Liver (tissue), 3 donors: Measurements from ENCODE around the gene HOMER1.
A peak's percentile ranks its signal among the peaks of the same experiment; 100 is the strongest.

ENCODE experiments used
- EGR1 ChIP-seq, 2 donors: IDR thresholded peaks; 2 replicates each; pipeline ENCODE4 v1.6.1; 2016 to 2018; ENCODE audit warnings: antibody characterized with exemption in 2 of 2, low read depth in 2 of 2
- FOXA1 ChIP-seq: IDR thresholded peaks from 2 replicates; pipeline ENCODE4 v1.6.1; 2016; ENCODE audit warnings: antibody characterized with exemption
- GABPA ChIP-seq, 2 donors: IDR thresholded peaks in 1 of 2; conservative IDR thresholded peaks in 1 of 2; 2 replicates each; pipeline ENCODE4 v1.6.1; 2016; ENCODE audit warnings: antibody characterized with exemption in 2 of 2, mild to moderate bottlenecking in 1 of 2, moderate library complexity in 1 of 2
- JUND ChIP-seq, 2 donors: IDR thresholded peaks; 2 replicates each; pipeline ENCODE4 v1.6.1; 2016; ENCODE audit warnings: antibody characterized with exemption in 2 of 2
- NR2F2 ChIP-seq: IDR thresholded peaks from 2 replicates; pipeline ENCODE4 v1.6.1; 2016; ENCODE audit warnings: antibody characterized with exemption
- RAD21 ChIP-seq, 2 donors: IDR thresholded peaks; 2 replicates each; pipeline ENCODE4 v1.6.1; 2016; ENCODE audit warnings: antibody characterized with exemption in 2 of 2, mild to moderate bottlenecking in 2 of 2
- REST ChIP-seq: IDR thresholded peaks from 2 replicates; pipeline ENCODE4 v1.6.1; 2016; ENCODE audit warnings: antibody characterized with exemption, mild to moderate bottlenecking
- RXRA ChIP-seq, 2 donors: IDR thresholded peaks; 2 replicates each; pipeline ENCODE4 v1.6.1; 2017 to 2018; ENCODE audit warnings: antibody characterized with exemption in 2 of 2, mild to moderate bottlenecking in 1 of 2
- SP1 ChIP-seq: IDR thresholded peaks from 2 replicates; pipeline ENCODE4 v1.6.1; 2018; ENCODE audit warnings: antibody characterized with exemption, mild to moderate bottlenecking
- TAF1 ChIP-seq: conservative IDR thresholded peaks from 2 replicates; pipeline ENCODE4 v1.6.1; 2016; ENCODE audit warnings: antibody characterized with exemption, mild to moderate bottlenecking
- YY1 ChIP-seq: IDR thresholded peaks from 2 replicates; pipeline ENCODE4 v1.6.1; 2016; ENCODE audit warnings: antibody characterized with exemption, mild to moderate bottlenecking
- TF ChIP-seq, protein P1 (sequence below): fragments of 150-350 bp; IDR thresholded peaks from 2 replicates; pipeline ENCODE4 v1.5.1; 2017; ENCODE audit warnings: improper control_type of control experiment, low read depth, low read length; ENCODE audit not compliant: missing input control
- TF ChIP-seq, protein P2 (sequence below): IDR thresholded peaks from 2 replicates; pipeline ENCODE4 v1.6.1; 2016; ENCODE audit warnings: antibody characterized with exemption
- TF ChIP-seq, protein P3 (sequence below): IDR thresholded peaks from 2 replicates; pipeline ENCODE4 v1.6.1; 2016; ENCODE audit warnings: antibody characterized with exemption
- donor health status: healthy.
- donor health status: healthy.

DNA sequence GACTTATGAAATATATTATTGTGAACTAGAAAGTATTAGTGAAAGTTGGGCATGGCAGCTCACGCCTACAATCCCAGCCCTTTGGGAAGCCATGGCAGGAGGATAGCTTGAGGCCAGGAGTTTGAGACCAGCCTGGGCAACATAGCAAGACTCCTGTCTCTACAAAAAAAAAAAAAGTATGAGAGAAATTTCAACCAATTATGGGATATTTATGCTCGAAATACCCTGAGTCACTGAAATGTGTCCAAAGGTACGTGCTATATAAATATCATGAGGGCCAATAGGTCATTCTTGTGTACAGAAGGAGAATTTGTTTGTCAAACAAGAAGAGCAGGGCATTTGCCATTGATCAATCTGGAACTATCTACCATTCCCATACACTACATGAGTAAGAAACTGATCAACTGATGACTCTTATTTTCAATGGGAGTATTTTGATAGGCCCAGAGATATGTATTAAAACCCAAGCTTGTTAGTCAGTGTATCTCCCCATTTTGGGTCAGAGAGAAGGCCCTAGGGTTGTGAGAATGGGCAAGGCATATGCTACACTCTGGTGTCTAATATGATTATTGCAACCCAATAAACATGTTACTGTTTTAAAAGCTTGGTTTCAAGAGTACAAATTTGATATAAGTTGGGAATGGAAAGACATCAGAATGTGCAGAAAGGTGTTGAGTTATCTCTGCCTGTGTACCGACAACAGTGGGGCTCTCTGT lies 21.7 kb upstream of the HOMER1 start:
- TF ChIP-seq RAD21 (IDR thresholded peaks at IDR 0.05) (peak; percentile 13 to 43), JUND (IDR thresholded peaks at IDR 0.05) (peak in 1 of 2 donors; percentile 52), RXRA (IDR thresholded peaks at IDR 0.05) (peak; percentile 51 to 57), FOXA1 (peak; percentile 66), YY1 (no peak), GABPA (IDR thresholded peaks at IDR 0.05 in 1 of 2, conservative IDR thresholded peaks at IDR 0.05 in 1 of 2) (no peak), EGR1 (IDR thresholded peaks at IDR 0.05; ENCODE audit: low read depth in 2 of 2) (no peak), SP1 (peak; percentile 67), NR2F2 (peak; percentile 82), TAF1 (no peak), REST (no peak)
- TF ChIP-seq, protein P1, sequence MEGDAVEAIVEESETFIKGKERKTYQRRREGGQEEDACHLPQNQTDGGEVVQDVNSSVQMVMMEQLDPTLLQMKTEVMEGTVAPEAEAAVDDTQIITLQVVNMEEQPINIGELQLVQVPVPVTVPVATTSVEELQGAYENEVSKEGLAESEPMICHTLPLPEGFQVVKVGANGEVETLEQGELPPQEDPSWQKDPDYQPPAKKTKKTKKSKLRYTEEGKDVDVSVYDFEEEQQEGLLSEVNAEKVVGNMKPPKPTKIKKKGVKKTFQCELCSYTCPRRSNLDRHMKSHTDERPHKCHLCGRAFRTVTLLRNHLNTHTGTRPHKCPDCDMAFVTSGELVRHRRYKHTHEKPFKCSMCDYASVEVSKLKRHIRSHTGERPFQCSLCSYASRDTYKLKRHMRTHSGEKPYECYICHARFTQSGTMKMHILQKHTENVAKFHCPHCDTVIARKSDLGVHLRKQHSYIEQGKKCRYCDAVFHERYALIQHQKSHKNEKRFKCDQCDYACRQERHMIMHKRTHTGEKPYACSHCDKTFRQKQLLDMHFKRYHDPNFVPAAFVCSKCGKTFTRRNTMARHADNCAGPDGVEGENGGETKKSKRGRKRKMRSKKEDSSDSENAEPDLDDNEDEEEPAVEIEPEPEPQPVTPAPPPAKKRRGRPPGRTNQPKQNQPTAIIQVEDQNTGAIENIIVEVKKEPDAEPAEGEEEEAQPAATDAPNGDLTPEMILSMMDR = no peak
- TF ChIP-seq, protein P2, sequence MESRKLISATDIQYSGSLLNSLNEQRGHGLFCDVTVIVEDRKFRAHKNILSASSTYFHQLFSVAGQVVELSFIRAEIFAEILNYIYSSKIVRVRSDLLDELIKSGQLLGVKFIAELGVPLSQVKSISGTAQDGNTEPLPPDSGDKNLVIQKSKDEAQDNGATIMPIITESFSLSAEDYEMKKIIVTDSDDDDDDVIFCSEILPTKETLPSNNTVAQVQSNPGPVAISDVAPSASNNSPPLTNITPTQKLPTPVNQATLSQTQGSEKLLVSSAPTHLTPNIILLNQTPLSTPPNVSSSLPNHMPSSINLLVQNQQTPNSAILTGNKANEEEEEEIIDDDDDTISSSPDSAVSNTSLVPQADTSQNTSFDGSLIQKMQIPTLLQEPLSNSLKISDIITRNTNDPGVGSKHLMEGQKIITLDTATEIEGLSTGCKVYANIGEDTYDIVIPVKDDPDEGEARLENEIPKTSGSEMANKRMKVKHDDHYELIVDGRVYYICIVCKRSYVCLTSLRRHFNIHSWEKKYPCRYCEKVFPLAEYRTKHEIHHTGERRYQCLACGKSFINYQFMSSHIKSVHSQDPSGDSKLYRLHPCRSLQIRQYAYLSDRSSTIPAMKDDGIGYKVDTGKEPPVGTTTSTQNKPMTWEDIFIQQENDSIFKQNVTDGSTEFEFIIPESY = no peak
- TF ChIP-seq, protein P3, sequence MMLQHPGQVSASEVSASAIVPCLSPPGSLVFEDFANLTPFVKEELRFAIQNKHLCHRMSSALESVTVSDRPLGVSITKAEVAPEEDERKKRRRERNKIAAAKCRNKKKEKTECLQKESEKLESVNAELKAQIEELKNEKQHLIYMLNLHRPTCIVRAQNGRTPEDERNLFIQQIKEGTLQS = no peak
